Esophagus squamous epithelium (tissue), 4 donors: ENCODE results near the gene CEP55.

Experiments used
- POLR2A ChIP-seq, 4 donors: fragments of 450-650 bp; IDR thresholded peaks; one replicate each; pipeline ENCODE4 v1.6.1; 2017; ENCODE audit warnings: antibody characterized with exemption in 4 of 4, mild to moderate bottlenecking in 4 of 4, moderate library complexity in 3 of 4
- TF ChIP-seq, protein P1 (sequence below), 6 experiments: fragments of 450-650 bp in 4 of 6; fragments of 200-600 bp in 2 of 6; sonication (generic) in 2 of 6; IDR thresholded peaks; one replicate each; pipeline ENCODE4 v1.5.1; 2016 to 2019; ENCODE audit warnings: antibody characterized with exemption in 6 of 6, mild to moderate bottlenecking in 4 of 6, moderate library complexity in 4 of 6

DNA sequence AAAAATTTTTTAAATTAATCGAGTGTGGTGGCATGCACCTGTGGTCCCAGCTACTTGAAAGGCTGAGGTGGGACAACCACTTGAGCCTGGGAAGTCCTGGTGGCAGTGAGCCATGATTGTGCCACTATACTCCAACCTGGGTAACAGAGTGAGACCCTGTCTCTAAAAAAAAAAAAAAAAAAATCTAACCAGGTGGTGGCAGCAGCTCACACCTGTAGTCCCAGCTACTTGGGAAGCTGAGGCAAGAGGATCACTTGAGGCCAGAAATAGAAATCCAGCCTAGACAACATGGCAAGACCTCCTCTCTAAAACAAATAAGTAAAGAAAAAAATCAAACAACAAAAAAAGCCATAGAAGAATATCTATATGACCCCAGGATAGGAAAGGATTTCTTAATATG is 10.7 kb upstream of the CEP55 start:
- TF ChIP-seq, protein P1, sequence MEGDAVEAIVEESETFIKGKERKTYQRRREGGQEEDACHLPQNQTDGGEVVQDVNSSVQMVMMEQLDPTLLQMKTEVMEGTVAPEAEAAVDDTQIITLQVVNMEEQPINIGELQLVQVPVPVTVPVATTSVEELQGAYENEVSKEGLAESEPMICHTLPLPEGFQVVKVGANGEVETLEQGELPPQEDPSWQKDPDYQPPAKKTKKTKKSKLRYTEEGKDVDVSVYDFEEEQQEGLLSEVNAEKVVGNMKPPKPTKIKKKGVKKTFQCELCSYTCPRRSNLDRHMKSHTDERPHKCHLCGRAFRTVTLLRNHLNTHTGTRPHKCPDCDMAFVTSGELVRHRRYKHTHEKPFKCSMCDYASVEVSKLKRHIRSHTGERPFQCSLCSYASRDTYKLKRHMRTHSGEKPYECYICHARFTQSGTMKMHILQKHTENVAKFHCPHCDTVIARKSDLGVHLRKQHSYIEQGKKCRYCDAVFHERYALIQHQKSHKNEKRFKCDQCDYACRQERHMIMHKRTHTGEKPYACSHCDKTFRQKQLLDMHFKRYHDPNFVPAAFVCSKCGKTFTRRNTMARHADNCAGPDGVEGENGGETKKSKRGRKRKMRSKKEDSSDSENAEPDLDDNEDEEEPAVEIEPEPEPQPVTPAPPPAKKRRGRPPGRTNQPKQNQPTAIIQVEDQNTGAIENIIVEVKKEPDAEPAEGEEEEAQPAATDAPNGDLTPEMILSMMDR (IDR thresholded peaks at IDR 0.05): no peak
- TF ChIP-seq POLR2A (IDR thresholded peaks at IDR 0.05): no peak
